Measurements from ENCODE around the gene SRPRB.

SRPRB gene

DNA sequence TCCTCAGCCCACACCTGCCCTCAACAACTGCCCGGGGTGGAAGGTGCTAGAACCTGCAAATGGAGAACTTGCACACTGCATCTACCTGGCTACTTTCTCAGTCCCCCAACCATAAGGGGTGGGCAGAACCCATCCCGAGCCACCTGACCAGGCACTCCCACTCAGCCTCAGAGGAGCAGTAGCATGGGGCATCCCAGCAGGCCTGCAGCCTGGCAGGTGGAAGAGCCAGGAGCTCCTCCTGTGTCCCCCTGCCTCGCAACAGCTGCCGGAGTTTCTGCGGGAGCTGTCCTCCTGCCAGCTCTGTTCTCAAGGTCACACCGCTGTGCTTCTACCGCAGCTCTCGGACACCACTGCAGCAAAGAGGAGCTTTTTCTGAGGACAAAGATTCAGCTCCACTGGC is 62.6 kb downstream of the SRPRB start:
- no peak for DNase-seq (ENCODE audit: low read depth)

- DNase-seq (ENCODE audit: low read depth) = no peak
Observed at GRCh38 chr3:133868758-133869475, 63.3 kb downstream of the SRPRB start.

GRCh38 chr3:133869586-133869985 is 64.0 kb downstream of the SRPRB start:
- no peak for DNase-seq (ENCODE audit: low read depth)

DNA sequence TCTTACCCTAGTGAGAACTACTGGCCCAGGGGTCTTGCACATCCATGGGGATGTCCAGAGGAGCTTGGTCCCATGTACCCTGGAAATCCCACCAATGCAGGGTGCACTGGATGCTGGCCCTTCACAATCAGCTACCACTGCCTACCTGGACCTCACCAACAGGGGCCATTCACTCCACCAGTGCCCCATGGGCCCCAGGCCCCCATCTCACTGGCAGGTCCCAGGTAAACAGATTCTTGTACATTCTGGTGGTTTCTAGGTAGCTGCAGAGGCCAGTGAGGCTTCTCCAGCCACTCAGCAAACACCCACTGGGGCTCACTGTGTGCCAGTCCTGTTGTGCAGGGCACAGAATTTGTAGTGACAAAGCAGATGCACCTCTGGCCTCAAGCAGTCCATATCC is 65.2 kb downstream of the SRPRB start:
- DNase-seq (ENCODE audit: low read depth) = no peak

Data from HS-27A (cell line).